Caco-2 (cell line): ENCODE data around the gene CNOT10. TPM values are rescaled to one million over a fixed set of nuclear protein-coding genes. Genes with fewer than 3 reads are reported as not detected.
A peak's percentile ranks its signal among the peaks of the same experiment; 100 is the strongest.
"Not testable (repeated sequence)": the region's sequence is repeated elsewhere in the genome, so short reads cannot be mapped to it uniquely, and the experiment has no call there.

Experiments used
- BruUV-seq: library from RNA; stranded (reverse); fragments of 400-500 nt; replicated peaks from 2 replicates; lab custom pipeline; 2021; lab: Mats Ljungman, UMichigan
- CTCF ChIA-PET: fragments of 300-600 bp; sonication (Branson Sonifier 250); formaldehyde crosslinking; loops from one replicate; lab custom pipeline; 2022; ENCODE audit warnings: antibody characterized with exemption; lab: Charles Lee
- POLR2A ChIA-PET: fragments of 300-600 bp; sonication (Branson Sonifier 250); formaldehyde crosslinking; loops from one replicate; lab custom pipeline; 2022; ENCODE audit warnings: antibody characterized with exemption; lab: Charles Lee
- DNase-seq, 2 experiments: peaks; one replicate each; pipeline versions ENCODE4 v3.0.0 to v3.0.0-alpha.2; 2020 to 2022
- H3K27me3 ChIP-seq: replicated peaks from 2 replicates; pipeline ENCODE4 v1.6.0; 2011; ENCODE audit warnings: low read length; ENCODE audit not compliant: control insufficient read depth, insufficient read depth
- H3K36me3 ChIP-seq: 2 replicates; pipeline ENCODE4 v1.5.1; 2011; ENCODE audit warnings: low read length; ENCODE audit not compliant: control insufficient read depth, insufficient read depth
- H3K4me1 ChIP-seq: fragments of 250-450 bp; sonication (Bioruptor Pico); 2 replicates; pipeline ENCODE4 v1.5.1; 2020; ENCODE audit warnings: mild to moderate bottlenecking
- H3K4me3 ChIP-seq: 2 replicates; pipeline ENCODE4 v1.5.1; 2011; ENCODE audit warnings: low read depth, mild to moderate bottlenecking, control low read depth, low read length
- H3K9me3 ChIP-seq: fragments of 250-450 bp; sonication (Bioruptor Pico); 2 replicates; pipeline ENCODE4 v1.5.1; 2020; ENCODE audit warnings: mild to moderate bottlenecking, moderate library complexity
- H3K27ac Mint-ChIP-seq: one replicate; pipeline ENCODE4 v1.8.0; 2022; ENCODE audit warnings: mixed read lengths; ENCODE audit not compliant: unreplicated experiment
- H3K27me3 Mint-ChIP-seq: one replicate; pipeline ENCODE4 v1.8.0; 2022; ENCODE audit warnings: mixed read lengths; ENCODE audit not compliant: insufficient read depth, unreplicated experiment
- H3K36me3 Mint-ChIP-seq: one replicate; pipeline ENCODE4 v1.8.0; 2022; ENCODE audit warnings: mild to moderate bottlenecking, mixed read lengths; ENCODE audit not compliant: insufficient read depth, unreplicated experiment
- H3K4me1 Mint-ChIP-seq: one replicate; pipeline ENCODE4 v1.8.0; 2022; ENCODE audit warnings: low read depth, mixed read lengths; ENCODE audit not compliant: unreplicated experiment
- H3K4me3 Mint-ChIP-seq: one replicate; pipeline ENCODE4 v1.8.0; 2022; ENCODE audit warnings: mild to moderate bottlenecking, moderate library complexity, mixed read lengths; ENCODE audit not compliant: unreplicated experiment
- H3K9me3 Mint-ChIP-seq: one replicate; pipeline ENCODE4 v1.8.0; 2022; ENCODE audit warnings: mixed read lengths; ENCODE audit not compliant: unreplicated experiment
- intact Hi-C: fragments of 100-400 bp; cut with micrococcal nuclease; formaldehyde crosslinking; loops from one replicate; pipeline ENCODE4 v1.10.0; 2022; ENCODE audit not compliant: unreplicated experiment
- total RNA-seq: library from RNA; stranded (reverse); gene quantifications from 2 replicates; pipeline ENCODE4 v1.2.3, GENCODE V29; 2022
- TF ChIP-seq, protein P1 (sequence below), 2 experiments: fragments of 200-600 bp in 1 of 2; IDR thresholded peaks; 1 replicate in 1 of 2; 2 replicates in 1 of 2; pipeline versions ENCODE4 v1.5.1 to v1.8.0; 2011 to 2022; ENCODE audit warnings: antibody characterized with exemption in 1 of 2, control low read depth in 1 of 2, inconsistent platforms in 1 of 2, low read depth in 1 of 2, low read length in 1 of 2, mild to moderate bottlenecking in 1 of 2, moderate library complexity in 1 of 2; ENCODE audit not compliant: insufficient read depth in 1 of 2, severe bottlenecking in 1 of 2, unreplicated experiment in 1 of 2

Gene CNOT10
- total RNA-seq, 1 experiment from 2014 or later, result 49.5 TPM

DNA sequence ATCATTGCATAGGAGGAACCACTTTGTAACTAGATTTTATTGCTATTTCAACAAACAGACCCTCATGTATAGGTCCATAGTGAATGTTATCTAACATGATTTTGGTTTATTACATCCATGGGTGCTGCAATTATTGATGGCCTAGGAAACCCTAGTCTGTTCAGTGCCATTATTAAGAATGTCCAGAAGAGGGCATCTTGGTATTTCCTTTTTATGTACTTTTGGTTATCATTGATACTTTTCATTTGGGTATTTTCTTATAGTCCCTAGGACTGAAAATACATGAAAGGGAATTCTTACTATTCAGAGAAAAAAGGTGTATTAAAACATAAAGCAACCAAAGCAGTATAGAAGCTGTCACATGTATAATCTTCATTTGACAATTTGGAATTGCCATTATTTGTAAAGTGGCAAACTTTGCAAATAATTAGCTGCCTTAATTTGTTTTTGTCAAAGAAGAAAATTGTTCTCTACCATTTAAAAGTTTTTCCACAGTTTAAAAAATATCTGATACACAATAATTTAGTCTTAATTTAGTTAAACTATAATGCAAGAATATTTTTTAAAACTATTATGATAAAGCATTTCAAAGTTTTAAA, 48.7 kb downstream of the CNOT10 start:
- Histone ChIP-seq H3K27me3 (no peaks in the 10 kb centered on the region), H3K36me3 (no peaks in the 10 kb centered on the region; the same call in 1 of the 2 replicates), H3K9me3 (no peaks in the 10 kb centered on the region), H3K4me1 (no peaks in the 10 kb centered on the region), H3K4me3 (no peak overlapping the region)
- POLR2A ChIA-PET, result no interaction called here
- intact Hi-C loops, result loop anchor here (1.0 kb wide), 2 partner anchors 48 to 201 kb away; no protein-coding TSS in a partner anchor
- peak in 1 of 2 experiments; percentile 39 for DNase-seq
- Mint-ChIP-seq H3K27me3 (no peaks in the 10 kb centered on the region), H3K4me3 (no peak overlapping the region), H3K27ac (no peak overlapping the region), H3K4me1 (no peaks in the 10 kb centered on the region), H3K9me3 (no peaks in the 10 kb centered on the region), H3K36me3 (peaks cover 38% of the 10 kb centered on the region)
- TF ChIP-seq, protein P1, sequence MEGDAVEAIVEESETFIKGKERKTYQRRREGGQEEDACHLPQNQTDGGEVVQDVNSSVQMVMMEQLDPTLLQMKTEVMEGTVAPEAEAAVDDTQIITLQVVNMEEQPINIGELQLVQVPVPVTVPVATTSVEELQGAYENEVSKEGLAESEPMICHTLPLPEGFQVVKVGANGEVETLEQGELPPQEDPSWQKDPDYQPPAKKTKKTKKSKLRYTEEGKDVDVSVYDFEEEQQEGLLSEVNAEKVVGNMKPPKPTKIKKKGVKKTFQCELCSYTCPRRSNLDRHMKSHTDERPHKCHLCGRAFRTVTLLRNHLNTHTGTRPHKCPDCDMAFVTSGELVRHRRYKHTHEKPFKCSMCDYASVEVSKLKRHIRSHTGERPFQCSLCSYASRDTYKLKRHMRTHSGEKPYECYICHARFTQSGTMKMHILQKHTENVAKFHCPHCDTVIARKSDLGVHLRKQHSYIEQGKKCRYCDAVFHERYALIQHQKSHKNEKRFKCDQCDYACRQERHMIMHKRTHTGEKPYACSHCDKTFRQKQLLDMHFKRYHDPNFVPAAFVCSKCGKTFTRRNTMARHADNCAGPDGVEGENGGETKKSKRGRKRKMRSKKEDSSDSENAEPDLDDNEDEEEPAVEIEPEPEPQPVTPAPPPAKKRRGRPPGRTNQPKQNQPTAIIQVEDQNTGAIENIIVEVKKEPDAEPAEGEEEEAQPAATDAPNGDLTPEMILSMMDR (IDR thresholded peaks at IDR 0.05; ENCODE audit: insufficient read depth in 1 of 2, low read depth in 1 of 2, low read length in 1 of 2, severe bottlenecking in 1 of 2, unreplicated experiment in 1 of 2), result peak; percentile 47 to 52
- no TSS peak for BruUV-seq
- CTCF ChIA-PET, result no interaction called here

DNA sequence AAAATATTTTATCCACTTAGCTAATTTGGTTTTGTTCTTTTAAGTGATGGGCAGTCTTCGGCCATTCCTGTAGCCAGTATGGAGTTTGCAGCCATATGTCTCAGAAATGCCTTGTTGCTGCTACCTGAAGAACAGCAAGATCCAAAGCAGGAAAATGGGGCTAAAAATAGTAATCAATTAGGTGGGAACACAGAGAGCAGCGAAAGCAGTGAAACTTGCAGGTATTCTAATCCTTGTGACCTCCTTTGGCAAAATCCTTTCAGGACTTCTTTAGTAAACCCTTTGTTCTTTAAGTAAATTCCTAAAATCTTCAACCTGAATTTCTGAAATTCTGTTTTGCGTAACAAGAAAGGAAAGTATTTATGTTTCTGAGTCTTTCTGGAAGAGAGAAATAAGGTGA, 49.8 kb downstream of the CNOT10 start:
- H3K4me1 ChIP-seq, result no peaks in the 10 kb centered on the region
- TF ChIP-seq, protein P1 (IDR thresholded peaks at IDR 0.05; ENCODE audit: insufficient read depth in 1 of 2, low read depth in 1 of 2, low read length in 1 of 2, severe bottlenecking in 1 of 2, unreplicated experiment in 1 of 2), result no peak
- POLR2A ChIA-PET, result no interaction called here
- no peaks in the 10 kb centered on the region; the same call in 1 of the 2 replicates for H3K36me3 ChIP-seq
- H3K4me3 Mint-ChIP-seq, result no peak overlapping the region
- no peaks in the 10 kb centered on the region for H3K27me3 Mint-ChIP-seq
- H3K27ac Mint-ChIP-seq, result no peak overlapping the region
- H3K27me3 ChIP-seq, result no peaks in the 10 kb centered on the region
- no peaks in the 10 kb centered on the region for H3K9me3 ChIP-seq
- H3K4me3 ChIP-seq, result no peak overlapping the region
- CTCF ChIA-PET, result interaction anchor here (0.6 kb wide), 1 partner anchor 12 kb away, joined by 6 read pairs; no protein-coding TSS in a partner anchor
- intact Hi-C loops, result no loop called here
- no peaks in the 10 kb centered on the region for H3K9me3 Mint-ChIP-seq
- DNase-seq, result no peak
- no peaks in the 10 kb centered on the region for H3K4me1 Mint-ChIP-seq
- peaks cover 49% of the 10 kb centered on the region for H3K36me3 Mint-ChIP-seq
- BruUV-seq, result no TSS peak

DNA sequence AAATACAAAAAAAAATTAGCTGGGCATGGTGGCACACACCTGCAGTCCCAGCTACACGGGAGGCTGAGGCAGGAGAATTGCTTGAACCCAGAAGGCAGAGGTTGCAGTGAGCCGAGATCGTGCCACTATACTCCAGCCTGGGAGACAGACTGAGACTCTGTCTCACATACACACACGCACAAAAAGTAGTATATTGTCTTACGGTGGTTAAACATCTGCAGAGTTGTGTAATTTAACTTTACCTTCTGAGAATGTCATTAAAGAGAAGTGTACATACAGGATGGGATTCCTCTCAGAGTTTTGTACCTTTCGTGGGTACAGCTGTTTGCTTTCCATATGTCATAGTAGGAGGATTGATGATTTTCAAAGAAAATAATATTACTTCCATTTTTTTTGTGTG, 58.5 kb downstream of the CNOT10 start:
- H3K4me3 Mint-ChIP-seq, POLR2A ChIA-PET, H3K4me1 Mint-ChIP-seq, BruUV-seq, H3K27me3 Mint-ChIP-seq, H3K27ac Mint-ChIP-seq, H3K36me3 ChIP-seq, H3K4me3 ChIP-seq, H3K9me3 ChIP-seq, H3K27me3 ChIP-seq, H3K9me3 Mint-ChIP-seq, DNase-seq: not testable (repeated sequence)
- peaks cover 13% of the 10 kb centered on the region for H3K4me1 ChIP-seq
- peaks cover 22% of the 10 kb centered on the region for H3K36me3 Mint-ChIP-seq
- intact Hi-C loops, result loop anchor here (5.0 kb wide), 1 partner anchor 74 kb away; the partner anchor contains the start of gene TRIM71
- CTCF ChIA-PET, result interaction anchor here (0.7 kb wide), 1 partner anchor 317 kb away, joined by 8 read pairs; no protein-coding TSS in a partner anchor
